Stimulated activated CD4-positive, alpha-beta T cell treated with anti-CD3 and anti-CD28 coated beads, Interleukin-12 subunit alpha, Interleukin-12 subunit beta, amount 100 ng/mL, for 24 hours (primary cell): ENCODE data around the gene EHD1.

Source experiments
- DNase-seq, 2 experiments: peaks; one replicate each; pipeline ENCODE4 v3.0.0-alpha.2; 2020; ENCODE audit warnings: low read depth in 2 of 2

Gene EHD1

DNA sequence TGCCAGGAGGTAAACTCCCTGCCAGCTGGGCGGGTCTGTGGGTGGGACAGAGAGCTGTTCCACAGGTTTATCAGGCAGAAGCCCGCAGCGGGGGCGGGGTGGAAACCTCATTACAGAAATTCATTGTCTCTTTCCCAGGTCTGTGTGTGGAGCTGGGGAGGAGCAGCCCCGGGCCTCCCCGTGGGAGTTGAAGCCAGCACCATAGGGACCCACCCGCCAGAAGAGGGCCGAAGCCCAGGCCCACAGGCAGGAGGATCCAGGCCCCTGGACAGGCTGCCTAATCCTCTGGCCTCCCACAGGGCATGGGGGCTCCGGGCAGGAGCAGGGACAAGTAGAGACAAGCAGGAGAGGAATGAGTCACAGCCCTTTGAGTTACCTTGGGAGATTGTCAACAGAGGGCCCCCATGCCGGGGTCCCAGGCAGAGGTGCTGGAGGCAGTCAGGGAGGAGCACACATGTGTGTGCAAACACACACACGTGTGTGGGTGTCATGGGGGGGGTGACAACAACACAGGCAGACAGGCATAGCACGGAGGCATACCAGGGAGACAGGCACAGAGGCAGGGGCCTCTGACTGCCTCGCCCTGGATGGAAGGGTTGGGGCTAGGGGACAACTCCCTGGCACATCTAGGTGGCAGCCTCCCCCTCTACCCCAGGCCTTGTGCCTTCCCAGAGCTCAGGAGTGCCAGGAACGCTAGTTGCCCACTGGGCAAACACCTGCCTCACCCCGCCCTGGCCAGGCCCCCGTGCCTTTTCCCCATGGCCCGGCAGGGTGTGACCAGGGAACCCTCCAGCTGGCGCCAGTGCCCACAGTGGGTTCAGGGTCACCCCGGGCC, 35.4 kb downstream of the EHD1 start:
- DNase-seq, result no peak

DNA sequence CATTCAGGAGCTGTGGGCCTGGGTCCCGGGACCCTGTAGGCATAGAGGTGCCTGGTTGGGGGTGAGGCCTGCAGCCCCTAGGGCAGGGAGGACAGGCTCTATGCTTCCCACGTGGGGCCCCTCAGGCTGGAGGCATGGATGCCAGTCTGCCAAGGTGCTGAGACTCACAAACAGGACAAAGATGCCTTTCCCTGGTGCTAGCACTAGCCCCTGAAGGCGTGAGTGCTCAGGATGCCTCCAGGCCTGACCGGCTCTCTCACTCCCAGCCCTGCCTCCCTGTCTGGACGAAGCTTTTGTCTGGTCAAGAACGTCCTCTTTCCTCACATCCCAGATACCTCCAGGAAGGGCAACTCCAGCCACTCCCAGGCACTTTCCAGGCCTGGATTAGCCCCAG, 36.1 kb downstream of the EHD1 start:
- DNase-seq, result no peak

DNA sequence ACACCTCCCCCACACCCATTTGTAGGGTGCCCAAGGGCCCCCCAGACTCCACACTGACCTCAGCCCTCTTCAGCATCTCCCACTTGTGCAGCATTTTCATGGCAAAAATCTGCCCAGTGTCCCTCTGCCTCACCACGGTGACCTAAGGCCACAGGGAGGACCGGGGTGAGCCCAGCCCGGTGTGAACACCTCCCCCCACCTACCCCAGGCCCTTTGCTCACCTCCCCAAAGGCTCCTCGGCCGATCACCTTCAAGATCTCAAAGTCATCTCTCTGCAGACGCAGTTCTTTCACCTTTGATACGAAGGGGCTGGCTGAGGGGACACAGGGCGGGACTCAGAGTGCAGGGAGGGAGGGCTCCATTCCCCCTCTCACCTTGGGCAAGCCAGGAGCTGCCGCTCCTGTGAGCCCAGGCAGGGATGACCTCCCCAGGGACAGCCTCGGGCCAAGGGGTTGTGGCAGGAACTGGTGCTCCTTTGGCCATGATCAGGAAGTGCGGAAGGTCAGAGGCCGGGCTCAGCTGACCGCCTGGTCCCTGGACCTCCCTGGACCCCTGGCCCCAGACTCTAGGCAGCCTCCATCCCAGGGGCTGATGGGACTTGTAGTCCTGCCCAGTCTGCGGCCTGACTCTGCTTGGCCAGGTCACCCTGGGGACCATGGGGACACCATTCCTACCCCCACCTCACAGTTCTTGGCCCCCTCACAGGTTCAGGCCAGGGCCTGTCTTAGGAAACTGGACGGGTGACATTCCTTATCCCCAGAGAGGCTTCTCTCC, 36.6 kb downstream of the EHD1 start:
- DNase-seq, result no peak

DNA sequence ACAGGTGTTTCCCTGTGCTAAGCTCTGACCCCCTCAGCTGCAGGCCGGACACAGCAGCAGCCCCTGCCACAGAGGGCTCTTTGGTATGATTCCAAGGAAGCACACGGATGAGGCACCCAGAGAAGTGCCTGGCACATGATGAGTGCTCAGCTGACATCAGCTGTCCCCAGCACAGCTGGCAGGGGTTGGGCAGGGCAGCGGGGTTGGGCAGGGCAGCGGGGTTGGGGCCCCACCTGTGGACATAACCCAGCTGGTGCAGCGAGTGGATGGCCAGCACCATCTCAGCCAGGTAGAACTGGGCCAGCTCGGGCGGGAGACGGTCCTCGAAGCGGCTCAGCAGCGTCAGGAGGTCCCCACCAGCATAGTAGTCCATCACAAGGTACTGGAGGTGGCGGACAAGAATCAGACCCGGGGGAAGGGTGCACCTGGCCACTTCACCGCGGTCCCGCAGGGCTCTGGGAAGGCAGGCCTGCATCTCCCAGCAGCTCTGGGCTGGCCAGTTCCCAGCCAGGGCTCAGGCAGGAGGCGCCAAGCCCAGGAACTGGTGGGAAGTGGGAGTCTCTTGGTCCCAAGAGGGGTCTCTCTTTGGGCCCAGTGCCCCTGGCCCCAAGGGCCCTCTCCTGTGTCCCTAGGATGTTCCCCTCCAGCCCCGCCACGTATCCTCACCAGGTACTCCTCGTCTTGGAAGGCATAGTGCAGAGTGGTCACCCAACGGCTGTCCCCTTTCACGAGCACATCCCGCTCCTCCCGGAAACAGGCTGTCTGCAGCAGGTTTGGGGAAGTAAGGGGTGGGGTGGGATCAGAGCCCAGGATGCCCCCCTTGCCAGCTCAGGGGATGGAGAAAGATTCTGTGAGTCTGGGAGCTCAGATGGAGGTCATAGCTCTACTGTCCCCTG, 38.3 kb downstream of the EHD1 start:
- DNase-seq, result no peak

GRCh38 chr11:64839335-64839734, 39.1 kb downstream of the EHD1 start:
- DNase-seq, result no peak

DNA sequence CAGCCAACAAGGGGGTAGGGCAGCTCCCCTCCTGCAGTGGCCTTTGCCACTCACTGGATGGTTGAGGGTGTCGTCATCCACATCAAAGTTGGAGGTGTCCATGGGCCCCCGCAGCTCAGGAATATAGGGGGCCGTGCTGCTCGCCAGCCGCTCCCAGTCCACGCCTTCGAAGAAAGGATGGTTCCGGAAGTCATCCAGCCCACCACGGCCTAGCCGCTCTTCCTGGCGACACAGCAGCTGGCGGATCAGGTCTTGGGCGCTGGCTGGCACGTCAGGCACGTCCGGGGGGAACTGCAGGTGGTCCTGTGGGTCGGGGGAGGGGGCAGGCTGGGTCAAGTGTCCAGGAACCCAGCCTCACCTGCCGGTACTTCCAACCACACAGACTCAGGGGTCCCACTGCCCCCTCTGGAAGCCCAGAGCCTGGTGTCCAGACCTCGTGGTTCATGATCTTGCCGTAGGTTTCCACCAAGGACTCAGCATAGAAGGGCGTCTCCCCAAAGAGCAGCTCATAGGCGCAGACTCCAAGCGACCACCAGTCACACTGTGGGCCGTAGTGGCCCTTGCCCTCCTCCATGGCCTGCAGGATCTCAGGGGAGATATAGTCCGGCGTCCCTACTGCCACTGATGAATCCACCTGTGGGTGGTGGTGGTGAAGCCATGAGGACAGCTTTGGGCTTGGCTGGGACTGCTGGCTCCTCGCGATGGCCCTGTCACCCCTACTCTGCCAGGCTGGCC, 39.7 kb downstream of the EHD1 start:
- DNase-seq, result no peak

GRCh38 chr11:64837887-64838351, 40.5 kb downstream of the EHD1 start:
- no peak for DNase-seq

GRCh38 chr11:64836448-64837072, 41.9 kb downstream of the EHD1 start:
- no peak for DNase-seq

DNA sequence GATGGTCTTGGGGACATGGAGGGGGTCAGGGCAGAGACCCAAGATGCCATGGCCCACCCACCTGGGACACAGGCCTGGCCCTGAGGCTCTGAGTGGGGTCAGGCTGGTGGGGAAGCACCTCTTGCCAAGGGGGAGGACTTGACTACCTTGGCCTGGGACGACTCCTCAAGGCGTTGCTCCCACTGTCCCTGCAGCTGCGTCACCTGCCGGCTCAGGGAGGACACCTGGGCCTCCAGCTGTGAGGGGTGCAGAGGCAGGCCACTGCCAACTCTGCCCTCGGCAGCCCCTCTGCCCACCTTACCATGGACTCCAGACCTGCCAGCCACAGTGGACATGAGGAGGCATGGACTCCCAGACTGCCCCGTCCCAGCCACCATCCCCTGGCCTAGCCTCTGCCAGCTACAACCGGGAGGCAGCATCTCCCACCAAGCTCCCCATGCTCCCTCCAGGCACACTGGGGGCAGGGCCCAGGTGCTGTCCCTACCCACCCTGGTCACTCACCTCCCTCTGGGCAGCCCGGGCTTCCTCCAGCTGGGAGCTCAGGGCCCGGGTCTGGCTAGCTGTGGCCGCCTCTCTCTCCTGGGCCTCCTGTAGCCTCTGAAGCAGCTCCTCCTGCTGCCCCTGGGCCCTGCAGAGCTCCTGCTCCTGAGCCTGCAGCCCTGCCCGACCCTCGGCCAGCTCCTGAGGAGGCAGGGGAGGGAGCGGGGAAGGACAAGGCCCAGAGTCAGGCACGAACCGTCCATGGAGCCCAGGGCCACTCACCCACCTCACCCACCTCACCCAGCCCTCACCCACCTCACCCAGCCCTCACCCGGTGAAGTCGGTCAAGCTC, 42.6 kb downstream of the EHD1 start:
- no peak for DNase-seq

- DNase-seq, result no peak
These were observed 43.5 kb downstream of the EHD1 start for GRCh38 chr11:64834723-64835615.

- no peak for DNase-seq
These were observed 44.2 kb downstream of the EHD1 start for GRCh38 chr11:64834031-64834722.

GRCh38 chr11:64833509-64833908, 44.9 kb downstream of the EHD1 start:
- no peak for DNase-seq

DNA sequence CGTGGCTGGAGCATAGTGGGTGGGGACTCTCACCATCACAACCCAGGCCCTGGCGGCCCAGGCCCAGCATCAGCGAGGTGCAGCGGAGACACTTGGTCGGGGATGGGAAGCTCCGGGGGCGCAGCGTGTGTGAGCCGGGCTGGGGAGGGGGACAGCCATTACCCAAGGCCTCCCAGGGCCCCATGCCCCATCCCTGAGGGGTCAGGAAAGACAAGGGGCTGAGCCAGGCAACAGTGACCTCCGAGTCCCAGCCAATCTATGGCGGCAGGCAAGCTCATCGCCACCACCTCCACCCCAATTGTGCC, 45.3 kb downstream of the EHD1 start:
- DNase-seq, result no peak

GRCh38 chr11:64832467-64833197, 45.8 kb downstream of the EHD1 start:
- DNase-seq, result no peak

GRCh38 chr11:64831411-64831891, 47.0 kb downstream of the EHD1 start:
- no peak for DNase-seq

- DNase-seq, result no peak
These were observed 48.7 kb downstream of the EHD1 start for GRCh38 chr11:64829536-64830251.

DNA sequence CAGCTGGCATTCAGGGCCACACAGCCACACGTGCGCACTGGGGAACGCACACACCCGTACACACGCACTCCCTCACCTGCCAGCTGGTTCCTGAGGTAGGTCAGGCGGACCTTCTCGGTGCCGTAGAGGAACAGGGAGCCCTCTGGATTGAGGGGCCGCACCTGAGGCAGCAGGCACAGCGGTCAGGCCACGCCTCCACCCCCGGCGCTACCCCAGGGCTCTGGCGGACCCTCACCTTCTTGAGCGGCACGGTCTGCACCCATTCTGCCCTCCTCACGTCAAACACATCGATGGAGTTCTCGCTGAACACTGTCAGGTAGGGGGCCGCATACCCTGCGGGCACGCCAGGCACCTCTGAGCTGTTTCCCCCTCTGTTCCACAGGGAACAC, 51.0 kb downstream of the EHD1 start:
- no peak for DNase-seq
